ENCODE data around the gene HSPG2.

- no peak for TF ChIP-seq CTCF (IDR thresholded peaks at IDR 0.05; ENCODE audit: poor library complexity)
- TF ChIP-seq EZH2 (IDR thresholded peaks at IDR 0.05; ENCODE audit: borderline replicate concordance): no peak
- TF ChIP-seq EZH2phosphoT487 (IDR thresholded peaks at IDR 0.05; ENCODE audit: low read depth, severe bottlenecking, unreplicated experiment): no peak
These were observed 75.3 kb downstream of the HSPG2 start for GRCh38 chr1:21861602-21862429.
